ENCODE measurements around the gene KNOP1.

KNOP1 gene, protein sequence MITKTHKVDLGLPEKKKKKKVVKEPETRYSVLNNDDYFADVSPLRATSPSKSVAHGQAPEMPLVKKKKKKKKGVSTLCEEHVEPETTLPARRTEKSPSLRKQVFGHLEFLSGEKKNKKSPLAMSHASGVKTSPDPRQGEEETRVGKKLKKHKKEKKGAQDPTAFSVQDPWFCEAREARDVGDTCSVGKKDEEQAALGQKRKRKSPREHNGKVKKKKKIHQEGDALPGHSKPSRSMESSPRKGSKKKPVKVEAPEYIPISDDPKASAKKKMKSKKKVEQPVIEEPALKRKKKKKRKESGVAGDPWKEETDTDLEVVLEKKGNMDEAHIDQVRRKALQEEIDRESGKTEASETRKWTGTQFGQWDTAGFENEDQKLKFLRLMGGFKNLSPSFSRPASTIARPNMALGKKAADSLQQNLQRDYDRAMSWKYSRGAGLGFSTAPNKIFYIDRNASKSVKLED

GRCh38 chr16:19717741-19718623 is at the start of gene KNOP1, which contains the start of gene IQCK:
Gene KNOP1 (minus strand): TSS chr16:19718227. CDS start chr16:19715035, 3,192 bp downstream.
Gene IQCK (plus strand): TSS chr16:19718271. CDS start chr16:19718307, 36 bp downstream.
- DNase-seq (ENCODE audit: low spot score), result peak; percentile 89

GRCh38 chr16:19767497-19767896 is 49.5 kb upstream of the KNOP1 start:
- no peak for DNase-seq (ENCODE audit: low spot score)

DNA sequence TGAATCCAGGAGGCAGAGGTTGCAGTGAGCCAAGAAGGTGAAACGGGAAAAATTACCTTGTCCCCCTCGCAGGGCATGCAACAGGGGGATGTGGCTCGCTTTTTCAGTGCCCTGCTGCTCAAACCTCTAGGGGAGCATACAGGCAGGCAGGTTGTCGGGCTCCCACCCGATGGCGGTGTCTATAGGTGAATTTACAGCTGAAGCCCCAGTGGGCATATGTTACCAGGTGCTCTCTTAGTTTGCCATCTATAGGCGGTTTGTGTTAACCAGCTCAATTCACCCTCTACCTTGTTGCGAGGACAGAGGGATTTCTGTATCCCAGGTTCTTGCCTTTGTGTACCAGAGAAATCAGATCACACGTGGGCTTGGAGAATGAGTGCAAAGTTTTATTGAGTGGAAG is 49.0 kb upstream of the KNOP1 start:
- no peak for DNase-seq (ENCODE audit: low spot score)

DNA sequence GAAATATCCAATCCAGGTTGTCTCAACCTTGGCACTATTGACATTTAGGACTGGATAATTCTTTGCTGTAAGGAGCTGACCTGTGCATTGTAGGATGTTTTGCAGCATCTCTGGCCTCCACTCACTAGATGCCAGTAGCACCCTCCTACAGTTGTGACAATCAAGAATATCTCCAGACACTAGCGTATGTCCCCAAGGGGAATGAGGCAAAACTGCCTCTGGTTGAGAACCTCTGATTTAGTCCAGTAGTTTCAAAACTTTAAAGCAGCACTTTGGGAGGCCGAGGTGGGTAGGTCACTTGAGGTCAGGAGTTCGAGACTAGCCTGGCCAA is 48.5 kb upstream of the KNOP1 start:
- DNase-seq (ENCODE audit: low spot score), result no peak

DNA sequence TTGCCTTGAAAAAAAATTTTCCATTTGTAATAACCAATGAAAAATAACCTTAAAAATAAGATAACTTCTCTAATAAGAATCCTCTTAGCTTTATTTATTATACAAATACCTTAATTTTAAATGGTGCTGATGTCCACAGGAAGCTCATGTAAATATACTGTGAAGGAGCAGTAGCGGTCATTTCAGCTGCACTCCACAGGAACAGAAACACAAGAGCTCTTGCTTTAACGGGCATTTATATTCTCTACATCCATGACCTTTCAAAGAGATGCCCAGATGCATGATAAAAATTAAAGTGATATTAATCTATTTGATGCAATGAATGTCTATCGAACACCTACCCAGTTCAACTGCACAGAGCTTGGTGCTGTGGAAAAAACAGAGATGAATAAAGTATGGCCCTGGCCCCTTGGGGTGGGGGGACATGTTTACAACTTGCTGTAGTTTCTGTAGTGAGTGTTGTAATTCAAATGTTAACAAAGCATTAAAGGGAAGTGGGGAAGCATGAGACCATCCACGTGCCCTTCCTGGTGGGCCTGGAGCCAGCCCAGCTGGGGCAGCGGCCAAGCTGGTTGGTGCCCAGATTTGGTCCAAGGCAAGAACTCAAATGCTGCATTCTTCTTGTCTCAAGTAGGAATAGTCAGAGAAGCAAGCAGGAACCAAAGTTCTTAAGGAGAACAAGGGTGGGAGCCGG is 48.0 kb upstream of the KNOP1 start:
- no peak for DNase-seq (ENCODE audit: low spot score)

DNA sequence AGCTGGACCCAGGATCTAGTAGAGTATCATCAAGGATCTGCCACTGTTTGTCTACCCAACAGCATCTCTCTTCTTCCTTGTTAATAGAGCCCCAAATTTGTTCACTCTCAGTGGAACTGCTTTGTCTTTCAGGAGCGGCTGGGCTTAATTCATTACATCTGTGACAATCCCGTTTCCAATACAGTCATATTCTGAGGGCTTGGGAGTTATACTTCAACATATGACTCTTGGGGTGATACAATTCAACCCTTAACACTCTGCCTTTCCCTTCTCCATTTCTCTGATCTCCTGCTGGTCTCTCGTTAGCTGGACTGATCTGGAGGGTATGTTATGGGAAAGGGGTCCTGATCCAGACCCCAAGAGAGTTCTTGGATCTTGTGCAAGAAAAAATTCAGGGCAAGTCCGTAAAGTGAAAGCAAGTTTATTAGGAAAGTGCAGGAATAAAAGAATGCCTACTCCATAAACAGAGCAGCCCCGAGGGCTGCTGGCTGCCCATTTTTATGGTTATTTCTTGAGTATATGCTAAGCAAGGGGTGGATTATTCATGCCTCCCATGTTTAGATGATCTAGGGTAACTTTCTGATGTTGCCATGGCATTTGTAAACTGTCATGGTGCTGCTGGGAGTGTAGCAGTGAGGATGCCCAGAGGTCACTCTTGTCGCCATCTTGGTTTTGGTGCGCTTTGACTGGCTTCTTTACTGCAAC is 42.5 kb upstream of the KNOP1 start:
- DNase-seq (ENCODE audit: low spot score), result no peak

DNA sequence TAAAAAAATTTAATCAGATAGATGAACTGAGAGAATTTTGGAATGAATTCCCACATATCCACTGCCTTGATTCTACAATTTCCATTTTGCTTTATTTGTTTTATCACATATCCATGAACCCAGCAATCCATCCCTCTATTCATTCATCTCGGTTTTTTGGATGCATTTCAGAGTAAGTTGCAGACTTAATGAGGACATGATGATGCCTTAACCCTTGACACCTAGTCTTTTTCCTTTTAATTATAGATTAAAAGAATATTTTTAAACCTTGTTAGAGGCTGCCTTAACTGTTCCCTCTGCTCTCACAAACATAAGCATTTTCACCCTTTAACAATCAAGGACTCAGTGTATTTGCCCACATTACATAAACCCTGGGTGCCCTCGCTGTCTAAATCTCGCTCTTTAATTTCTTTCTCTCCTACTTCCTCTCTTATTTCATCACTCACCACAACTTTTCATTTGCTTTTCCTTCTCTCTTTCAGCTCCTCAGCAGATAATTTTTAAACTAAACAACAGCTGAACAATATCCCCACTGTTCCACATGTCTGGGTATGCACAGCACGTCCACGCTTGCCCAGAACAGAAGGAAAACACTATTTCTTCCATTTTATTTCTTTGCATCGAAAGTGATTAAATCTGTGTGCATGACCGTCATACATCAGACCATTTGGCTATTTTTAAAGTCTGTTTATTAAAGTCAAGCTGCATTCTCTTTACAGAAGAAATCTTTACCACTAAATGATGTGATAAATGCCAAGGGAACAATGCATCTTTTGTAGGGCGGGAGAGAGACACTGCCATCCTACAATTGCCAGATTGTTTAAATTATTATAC is 40.0 kb upstream of the KNOP1 start:
- no peak for DNase-seq (ENCODE audit: low spot score)

DNA sequence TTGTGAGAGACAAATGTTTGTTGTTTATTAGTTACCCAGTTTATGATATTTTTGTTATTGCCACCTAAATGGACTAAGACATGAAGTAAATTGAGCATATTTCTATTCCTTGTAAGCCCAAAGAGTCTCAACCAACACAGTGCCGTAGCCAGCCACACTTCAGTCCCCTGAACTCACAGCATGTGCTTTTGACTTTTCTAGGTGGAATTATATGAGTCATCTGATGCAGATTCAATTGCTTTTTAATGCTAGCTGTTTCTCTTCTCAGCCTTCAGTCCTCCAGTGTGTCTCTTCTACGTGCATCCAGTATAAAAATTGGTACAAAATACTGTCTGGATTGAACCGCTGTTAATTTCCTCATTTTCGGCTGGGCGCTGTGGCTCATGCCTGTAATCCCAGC is 39.0 kb upstream of the KNOP1 start:
- DNase-seq (ENCODE audit: low spot score), result no peak

DNA sequence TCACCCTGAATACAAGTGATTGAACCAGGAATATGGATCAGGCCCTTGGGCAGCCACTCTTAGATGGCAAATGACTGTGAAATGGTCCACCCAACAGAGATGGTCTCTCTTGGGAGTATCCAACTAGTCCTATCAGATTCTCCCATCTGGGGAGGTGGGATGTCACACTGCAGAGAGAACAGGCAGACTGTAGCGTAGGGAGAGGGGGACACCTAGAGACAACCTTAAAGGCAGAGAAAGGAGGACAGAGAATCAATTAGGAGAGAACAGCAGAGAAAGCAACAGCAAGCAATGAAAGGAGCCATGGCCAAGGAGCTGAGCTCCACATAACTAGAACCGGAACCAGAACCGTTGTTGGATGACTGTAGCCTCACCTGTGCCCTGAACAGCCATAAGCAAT is 37.2 kb upstream of the KNOP1 start:
- DNase-seq (ENCODE audit: low spot score), result no peak

DNA sequence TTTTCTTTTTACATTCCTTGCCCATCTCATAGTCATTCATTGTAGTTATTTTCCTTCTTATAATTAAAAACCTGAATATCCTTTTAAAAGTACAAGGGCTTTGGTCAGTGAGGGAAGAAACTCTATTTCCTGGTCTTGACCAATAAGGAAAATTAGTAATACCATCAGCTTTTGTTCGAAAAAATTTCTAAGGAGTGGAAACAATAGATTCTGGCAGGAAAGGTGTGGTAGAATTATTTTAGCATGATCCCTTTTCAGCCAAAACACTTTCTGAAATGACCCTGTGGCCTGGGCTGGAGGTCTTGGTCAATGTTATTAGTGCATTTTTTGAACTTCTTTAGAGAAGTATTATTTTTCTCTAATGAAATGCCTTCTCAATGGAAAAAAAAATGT is 36.6 kb upstream of the KNOP1 start:
- DNase-seq (ENCODE audit: low spot score), result no peak

GRCh38 chr16:19753815-19754643 is 36.0 kb upstream of the KNOP1 start:
- DNase-seq (ENCODE audit: low spot score), result no peak

DNA sequence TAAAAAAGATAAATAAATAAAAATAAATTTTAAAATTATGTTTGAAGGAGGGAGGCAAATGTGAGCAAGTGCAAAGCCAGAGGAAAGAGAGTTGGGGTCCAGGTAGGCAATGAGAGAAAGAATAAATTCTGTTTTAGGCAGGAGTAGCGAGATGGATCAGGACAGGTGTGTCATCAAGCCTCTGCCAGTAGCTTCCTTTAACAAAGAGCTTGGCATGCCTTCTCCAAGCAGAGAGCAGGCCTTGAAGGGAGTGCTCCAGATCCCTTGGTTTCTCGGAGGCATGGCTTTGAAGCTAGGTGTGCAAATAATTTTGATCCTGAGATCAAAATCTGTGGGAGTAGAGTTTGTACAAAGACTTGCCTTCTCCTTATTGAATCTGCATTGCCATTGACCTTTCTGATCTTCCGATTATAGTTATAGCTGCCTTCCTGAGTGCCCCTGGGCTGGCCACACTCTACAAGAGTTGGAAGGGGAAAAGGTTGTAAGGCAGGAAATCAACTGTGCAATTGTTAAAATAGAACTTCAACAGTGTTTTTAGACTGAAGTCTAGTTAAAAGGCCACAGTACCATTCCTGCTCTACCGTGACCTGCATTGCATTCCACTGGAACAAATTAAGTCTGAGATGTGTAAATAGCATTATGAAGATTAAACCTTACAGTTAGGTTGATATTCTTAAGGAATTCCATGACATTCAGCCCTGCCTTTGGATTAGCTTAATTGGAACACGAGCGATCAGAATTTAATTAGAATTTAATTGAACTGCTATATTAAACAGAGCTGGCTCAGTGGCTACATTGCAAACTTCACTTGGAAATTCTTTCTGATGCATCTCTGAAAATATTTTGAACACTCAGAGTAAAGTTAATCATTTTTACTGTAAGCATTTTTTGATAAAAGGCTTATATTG is 33.7 kb upstream of the KNOP1 start:
- DNase-seq (ENCODE audit: low spot score), result no peak

DNA sequence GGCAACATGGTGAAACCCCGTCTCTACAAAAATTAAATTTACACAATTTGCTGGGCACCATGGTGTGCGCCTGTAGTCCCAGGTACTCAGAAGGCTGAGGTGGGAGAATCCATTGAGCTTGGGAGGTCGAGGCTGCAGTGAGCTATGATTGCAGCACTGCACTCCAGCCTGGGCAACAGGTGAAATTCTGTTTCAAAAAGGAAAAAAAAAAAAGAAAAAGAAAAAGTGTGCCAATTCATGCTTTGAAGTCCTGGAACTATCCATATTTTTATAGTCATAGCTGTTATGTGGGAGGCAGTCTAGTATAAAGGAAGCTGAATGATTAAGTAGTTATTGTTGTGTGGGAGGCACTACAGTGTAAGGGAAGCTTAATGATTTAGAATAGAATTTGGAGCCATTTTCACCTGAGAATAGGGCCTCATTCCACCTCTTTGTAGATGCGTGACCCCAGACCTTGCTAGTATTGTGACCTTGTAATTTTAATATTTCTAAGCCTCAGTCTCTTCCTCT is 31.6 kb upstream of the KNOP1 start:
- no peak for DNase-seq (ENCODE audit: low spot score)

GRCh38 chr16:19748389-19749168 is 30.6 kb upstream of the KNOP1 start:
- no peak for DNase-seq (ENCODE audit: low spot score)

DNA sequence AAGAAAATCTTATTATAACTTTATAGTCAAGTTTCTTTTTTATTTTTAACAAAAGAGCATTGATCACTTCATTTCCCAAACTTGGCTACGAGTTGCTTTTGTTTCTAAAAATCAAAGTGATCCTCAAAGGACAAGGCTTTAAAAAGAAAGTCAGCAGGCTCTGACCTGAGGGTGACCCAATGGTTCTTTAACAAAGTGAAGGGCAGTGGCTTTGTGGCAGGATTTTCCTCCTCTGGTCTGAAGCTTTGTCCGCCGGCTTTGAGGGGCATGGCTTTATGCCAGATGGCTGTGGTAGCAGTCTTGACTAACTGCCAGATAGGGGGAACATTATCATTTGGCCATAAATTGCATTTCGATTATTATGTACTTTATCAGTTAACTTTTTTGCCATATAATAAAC is 28.5 kb upstream of the KNOP1 start:
- DNase-seq (ENCODE audit: low spot score), result no peak

- no peak for DNase-seq (ENCODE audit: low spot score)
Measured at GRCh38 chr16:19745286-19746010, 27.4 kb upstream of the KNOP1 start.

DNA sequence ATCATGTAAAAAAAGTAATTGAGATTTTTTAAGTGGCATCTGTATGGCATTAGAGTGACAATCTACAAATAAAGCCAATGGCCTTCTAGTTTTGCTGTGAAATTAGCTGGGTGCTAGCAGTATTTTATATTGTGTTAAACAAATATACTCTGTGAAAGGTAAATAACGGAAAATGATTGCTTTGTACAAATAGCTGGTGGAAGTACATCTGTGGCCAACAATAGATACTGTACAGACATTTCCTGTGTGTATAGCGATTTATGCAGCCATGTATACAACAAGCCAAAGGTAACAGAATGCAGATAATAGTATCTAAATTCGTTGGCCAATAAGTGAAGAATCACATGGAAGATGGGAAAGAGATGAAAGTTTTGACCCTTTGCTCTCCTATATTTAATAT is 26.6 kb upstream of the KNOP1 start:
- no peak for DNase-seq (ENCODE audit: low spot score)

Data from CD4-positive, alpha-beta T cell treated with Interleukin-15 for 4 hours (primary cell).